NCI-H1048 (cell line): Measurements from ENCODE around the gene MIB2.
A peak's percentile ranks its signal among the peaks of the same experiment; 100 is the strongest.
"Not testable (repeated sequence)": the region's sequence is repeated elsewhere in the genome, so short reads cannot be mapped to it uniquely, and the experiment has no call there.

Source experiments
- DNase-seq: peaks from one replicate; lab custom pipeline; 2025; lab: John Stamatoyannopoulos, UW

Gene MIB2

DNA sequence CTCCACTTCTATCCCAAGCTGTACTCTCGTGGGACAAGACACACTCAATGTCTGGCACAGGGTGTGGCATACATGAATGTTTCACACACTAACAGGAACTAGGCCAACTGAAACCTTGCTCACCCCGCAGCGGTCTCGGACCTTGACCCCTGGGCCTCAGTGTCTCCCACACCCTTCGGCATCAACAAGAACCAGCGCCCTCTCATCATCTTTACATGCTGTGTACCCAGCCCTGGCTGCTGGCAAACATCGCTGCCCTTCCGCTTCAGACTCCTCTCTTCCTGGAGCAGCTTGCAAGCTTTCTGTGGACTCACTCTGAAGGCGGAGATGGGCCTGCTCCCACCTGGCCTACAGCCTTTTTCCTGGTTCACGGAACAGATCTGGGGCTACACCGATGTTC lies 33.0 kb downstream of the MIB2 start:
- DNase-seq: not testable (repeated sequence)

DNA sequence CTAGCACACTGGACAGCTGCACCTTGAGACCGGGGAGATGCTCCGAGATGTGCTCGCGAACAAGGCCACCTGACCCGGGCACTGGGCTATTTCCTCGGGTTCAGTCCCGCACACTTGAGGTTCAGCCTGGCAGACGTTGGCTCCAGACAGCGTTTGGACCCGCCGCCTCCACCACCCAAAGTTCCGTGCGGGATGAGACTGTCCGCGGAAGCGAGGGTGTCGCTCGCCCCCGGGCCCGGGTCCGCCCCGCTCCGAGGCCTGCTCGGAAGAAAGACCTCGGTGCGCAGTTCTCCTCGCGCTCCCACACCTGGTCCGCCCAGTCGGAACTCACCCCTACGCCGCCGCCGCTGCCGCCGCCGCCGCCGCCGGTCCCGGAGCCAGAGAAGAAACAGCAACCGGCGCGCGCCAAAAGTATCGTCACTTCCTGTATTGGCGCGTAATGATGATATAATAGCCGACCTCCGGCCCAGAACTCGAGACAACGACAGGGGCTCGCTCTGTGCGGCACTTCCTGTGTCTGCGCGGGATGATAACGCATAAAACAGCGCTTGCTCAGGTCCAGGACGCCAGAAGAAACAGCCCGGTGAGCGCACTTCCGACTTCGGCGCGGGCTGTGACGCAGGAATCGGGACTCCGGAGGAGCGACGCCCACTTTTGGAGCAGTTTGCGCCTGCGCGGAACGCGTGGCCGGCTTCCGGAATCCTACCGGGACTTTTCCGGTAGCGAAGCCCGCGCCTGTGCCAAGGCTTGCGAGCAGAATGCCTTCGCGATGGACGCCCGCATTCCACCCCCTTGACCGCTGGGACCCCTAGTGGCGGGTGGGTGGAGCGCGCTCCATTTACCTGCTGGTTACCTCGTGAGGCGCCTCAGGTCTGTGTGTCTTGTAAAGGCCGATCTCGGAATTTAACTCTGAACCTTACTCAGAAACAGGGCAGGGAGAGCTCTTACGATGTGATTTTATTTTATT lies 43.6 kb downstream of the MIB2 start, which contains the start of gene CDK11B:
Gene CDK11B (minus strand): TSS at position 422 of the 967 bp plus-strand sequence. CDS start 1,519 bp downstream, outside the sequence.
- DNase-seq: peak; percentile 68

DNA sequence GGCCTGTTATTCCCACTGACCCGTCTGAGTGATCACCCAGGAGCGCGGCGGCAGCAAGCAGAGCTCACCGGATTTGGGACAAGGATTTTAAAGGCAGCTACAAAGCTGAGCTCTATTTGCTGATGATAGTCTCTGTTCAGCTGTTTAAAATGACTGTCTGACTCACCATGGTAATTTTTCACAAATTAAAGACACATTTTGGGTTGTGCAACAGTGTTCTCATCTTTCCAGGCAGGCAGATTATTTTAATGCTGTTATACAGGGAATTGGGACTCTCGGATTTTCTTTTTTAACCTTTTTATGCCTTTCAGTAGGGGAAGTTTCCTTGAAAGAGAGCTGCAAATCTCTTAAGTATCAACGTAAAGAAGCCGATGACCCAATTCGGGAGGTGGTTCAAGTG lies 47.1 kb downstream of the MIB2 start:
- not testable (repeated sequence) for DNase-seq

DNA sequence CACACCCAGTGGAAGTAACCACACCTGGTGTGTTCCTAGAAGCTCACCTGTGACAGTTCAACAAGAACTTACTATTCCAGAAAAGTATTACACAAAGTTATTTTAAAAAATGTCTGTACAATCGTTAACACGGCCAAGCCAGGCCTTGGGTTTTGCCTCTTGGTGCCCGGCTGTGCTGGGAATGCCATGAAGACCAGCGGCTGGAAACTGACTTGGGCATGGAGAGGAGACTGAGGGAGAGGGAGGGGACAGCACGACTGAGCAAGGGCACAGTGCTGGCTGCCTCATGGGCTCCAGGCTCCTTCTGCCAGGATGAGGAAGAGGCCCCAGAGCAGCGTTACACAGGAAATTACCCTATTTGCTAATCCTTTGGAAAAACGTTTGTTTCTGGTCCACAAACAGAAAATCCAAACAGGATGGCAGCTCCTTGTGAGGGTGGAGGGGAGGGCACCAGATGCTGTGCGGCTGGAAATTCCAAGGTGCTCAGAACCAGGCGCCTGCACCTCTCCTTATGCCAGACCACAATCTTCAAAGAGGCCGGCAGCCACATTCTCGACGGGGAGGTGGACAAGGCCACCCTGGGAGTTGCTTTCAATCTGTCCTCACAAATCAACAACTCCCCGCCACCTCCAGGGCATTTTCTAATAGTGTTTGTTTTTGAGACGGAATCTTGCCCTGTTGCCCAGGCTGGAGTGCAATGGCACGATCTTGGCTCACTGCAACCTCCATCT lies 47.7 kb downstream of the MIB2 start:
- not testable (repeated sequence) for DNase-seq

DNA sequence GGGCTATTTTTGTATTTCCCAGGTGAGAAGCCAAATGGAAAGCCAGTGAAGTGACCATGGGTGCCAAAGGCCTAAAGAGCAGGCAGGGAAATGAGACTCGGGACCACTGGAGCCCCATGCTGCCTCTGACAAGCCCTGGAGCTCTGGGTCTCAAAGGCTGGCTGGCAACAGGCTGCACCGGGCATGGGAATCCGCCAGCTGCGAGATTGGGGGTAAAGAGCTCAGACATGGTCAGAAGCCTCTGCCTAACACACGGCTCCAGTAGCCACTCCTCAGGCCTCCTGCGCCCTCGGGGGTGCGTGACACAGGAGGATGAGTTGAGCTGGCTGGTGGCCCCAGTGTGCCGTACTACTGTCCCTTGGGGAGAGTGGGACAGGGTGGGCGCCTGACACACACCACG lies 49.0 kb downstream of the MIB2 start:
- DNase-seq: not testable (repeated sequence)

DNA sequence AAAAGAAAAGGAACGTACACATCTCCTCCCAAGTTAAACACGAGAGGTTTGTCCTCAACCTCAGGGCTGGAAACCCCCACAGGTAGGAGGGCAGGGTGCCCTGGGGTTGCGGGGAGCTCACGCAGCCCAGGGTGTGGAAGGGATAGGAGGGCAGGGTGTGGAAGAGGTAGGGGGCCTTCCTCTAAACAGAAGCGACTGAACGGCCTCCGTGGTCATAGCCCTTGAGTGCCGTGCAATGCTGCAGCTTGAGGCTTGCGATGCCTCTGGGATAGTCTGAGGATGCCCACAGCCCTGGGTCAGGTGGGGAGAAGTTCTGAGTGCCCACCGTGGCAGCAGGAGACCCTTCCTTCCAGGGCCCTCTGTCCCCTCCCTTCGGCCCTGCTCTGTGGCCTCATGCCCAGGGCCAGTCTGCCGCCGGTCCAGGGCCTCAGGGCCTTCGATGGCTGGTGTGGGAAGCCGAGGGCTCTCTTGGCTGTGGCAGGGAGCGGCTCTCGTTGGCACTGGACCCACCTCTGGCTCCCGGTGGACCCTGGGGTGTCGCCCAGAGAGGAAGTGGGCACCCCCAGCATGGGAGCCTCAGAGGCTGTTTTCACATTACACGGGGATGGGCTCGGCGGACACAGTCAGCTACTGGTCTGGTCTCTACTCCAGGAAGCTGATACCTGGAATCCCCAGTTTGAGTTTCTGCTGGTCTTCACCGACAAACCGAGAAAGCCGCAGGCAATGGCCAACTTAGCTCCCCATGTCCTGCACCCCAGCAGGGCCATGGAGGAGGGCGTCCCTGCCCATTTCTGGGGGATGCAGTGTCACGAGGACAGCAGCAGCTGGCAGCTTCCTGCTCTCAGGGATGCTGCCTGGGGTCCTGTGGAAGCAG lies 49.9 kb downstream of the MIB2 start:
- DNase-seq: no peak

DNA sequence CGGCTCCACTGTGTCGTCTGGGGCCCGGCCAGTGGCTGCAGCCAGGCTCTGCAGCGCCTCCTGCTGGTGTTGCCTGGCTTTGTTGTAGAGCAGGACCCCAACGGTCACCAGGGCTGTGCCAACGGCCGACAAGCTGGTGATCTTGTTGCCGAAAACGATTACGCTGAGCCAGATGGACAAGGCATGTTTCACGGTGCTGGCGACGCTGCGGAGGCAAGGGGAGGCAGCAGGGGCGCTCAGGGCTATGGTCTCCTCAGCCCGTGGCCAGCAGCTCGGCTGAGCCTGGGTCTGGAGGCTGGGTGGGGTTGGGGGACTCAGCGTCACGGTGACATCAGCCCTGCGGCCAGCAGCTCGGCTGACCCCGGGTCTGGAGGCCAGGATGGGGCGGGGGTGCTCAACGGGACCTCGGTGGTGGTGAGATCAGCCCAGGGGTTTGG lies 50.5 kb downstream of the MIB2 start:
- no peak for DNase-seq

DNA sequence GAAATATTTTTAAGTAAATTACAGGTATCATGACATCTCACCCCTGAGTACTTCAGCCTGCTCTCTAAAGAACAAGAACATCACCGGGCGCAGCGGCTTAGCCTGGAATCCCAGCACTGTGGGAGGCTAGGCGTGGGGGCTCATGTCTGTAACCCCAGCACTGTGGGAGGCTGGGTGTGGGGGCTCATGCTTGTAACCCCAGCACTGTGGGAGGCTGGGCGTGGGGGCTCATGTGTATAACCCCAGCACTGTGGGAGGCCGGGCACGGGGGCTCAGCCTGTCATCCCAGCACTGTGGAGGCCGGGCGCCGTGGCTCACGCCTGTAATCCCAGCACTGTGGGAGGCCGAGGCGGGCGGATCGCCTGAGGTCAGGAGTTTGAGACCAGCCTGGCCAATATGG lies 51.2 kb downstream of the MIB2 start:
- no peak for DNase-seq

DNA sequence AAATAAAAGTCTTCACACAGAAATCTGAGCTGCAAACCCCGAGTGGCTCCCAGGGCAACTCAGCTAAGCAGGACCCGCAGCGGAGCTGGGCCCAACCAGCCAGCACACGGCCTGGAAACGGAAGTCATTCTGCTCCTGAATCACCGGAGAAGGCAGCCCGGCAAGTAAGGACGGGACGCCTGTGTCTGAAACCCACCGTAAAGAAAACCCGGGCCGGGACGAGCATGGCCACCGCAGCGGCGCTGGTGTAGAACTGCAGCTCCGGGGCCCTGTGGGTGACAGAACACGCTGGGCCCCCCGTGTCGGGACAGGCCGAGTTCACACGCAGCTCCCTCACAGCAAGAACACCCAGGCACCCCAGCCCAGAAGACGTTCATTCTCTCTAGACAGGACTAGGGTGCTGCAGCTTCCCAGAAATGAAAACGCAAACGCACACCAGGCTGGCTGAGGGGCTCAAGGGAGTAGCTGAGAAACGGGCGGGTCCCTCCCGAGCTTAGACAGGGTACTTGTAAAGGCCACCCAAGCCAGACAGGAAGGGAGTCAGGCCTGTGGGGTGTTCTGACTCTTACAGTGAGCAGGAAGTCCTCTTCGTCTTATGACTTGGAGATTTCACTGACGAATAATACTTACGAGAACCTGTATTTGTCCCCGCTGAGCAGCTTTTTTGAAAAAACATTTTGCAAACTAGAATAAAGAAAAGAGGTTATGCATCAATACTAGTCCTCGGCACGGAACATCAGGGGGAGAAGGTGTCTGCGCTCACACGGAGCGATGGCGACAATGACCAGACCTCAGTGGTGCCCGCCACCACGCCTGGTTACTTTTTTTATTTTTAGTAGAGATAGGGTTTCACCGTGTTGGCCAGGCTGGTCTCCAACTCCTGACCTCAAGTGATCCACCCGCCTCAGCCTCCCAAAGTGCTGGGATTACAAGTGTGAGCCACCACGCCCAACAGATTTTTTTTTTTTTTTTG lies 54.5 kb downstream of the MIB2 start:
- DNase-seq: no peak

DNA sequence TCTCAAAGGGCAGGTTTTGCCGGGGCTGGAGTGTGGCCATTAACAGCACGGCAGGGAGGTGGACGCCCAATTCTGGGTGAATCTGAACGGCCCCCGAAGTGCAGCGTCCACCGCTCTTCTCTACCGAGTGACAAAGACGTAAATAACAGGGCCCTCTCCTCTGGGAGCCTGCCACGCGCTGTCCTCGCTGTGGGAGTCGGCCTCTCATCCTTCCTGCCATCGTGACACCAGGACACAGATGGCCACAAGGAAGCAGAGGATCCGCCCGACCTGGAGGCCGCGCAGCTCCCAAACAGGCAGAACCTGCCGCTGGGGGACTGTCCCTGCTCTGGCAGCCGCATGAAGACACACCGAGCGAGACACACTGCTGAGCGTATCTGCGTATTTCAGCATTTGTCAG lies 55.6 kb downstream of the MIB2 start:
- no peak for DNase-seq

DNA sequence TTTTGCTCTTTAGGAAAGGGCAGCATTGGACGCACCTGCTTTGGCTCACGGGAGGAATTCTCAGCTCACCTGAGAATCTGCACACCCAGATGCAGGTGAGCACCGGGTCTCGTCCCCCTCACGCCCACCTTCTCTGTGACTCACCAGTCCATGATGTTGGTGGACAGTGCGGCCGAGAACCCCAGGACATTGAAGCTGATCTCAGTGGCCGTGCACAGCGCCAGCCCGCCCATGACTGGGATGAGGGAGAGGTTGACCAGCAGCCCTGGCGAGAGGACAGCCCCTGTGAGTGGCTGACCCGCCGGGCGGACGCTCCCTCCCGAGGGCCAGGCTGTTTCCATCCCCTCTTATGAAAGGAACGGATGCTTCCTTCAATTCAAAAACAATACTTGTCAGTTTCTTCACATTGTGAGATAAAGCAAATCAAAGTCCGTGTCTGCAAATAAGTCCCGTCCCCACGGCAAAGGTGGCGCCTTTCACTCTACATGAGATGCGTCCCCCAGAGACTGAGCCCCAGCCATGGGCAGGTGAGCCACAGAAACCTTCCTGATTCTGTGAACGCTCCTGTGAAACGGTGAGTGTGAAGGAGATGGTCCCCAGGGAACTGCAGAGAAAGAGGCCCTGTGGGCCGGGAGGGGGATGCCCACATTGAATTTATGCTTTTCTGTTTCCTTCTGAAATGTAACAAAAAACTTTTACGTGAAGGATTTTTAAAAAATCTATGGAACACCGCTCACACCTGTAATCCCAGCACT lies 56.2 kb downstream of the MIB2 start:
- DNase-seq: no peak

DNA sequence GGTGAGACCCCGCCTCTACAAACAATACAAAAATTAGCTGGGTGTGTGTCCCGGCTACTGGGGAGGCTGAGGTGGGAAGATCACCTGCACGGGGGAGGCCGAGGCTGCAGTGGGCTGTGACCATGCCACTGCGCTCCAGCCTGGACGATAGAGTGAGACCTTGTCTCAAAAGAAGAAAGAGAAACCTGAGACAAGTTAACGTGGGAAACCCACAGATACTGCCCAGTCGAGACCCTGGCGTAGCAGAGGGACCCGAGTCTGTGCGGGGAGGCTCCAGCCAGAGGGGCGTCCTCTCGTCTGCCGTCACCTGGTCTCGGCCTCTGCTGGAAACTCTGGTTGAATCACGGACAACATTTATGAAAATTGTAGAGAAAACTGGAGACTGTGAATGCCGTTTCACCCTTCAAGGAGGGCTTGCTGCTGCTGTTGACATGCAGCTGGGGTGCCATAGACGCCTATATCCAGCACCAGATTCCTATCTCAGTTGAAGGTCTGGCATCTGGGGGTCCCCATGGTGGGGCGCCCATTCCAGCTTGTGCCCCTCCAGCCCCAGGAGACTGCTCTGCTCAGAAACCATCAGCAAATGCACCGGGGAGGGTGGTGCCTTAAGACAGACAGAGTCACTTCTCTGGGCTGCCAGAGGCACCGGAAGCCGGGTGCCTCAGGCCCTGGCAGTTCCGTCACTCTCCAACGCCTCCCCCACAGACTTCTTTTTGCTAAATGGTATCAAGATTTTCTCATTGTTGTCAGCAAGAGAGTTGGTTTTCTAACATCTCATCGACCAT lies 57.1 kb downstream of the MIB2 start:
- no peak for DNase-seq

DNA sequence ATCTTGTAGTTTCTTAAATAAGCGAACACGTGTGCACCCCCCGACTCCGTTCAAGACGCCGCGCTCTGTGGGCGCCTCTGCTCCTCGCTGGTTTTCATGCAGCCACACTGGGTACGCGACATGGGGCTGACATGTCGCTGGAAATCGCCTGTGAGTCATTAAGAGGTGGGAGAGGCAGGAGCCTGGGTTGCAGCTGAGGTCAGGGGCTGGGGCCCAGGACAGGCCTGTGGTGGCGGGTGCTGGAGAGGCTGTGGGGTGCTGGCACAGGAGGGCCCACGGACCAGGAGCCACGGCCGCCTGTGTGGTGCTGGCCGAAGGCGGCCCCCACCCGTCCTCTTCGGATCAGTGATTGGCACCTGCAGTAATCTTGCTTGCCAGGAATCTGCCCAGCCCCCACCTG lies 59.5 kb downstream of the MIB2 start:
- not testable (repeated sequence) for DNase-seq

DNA sequence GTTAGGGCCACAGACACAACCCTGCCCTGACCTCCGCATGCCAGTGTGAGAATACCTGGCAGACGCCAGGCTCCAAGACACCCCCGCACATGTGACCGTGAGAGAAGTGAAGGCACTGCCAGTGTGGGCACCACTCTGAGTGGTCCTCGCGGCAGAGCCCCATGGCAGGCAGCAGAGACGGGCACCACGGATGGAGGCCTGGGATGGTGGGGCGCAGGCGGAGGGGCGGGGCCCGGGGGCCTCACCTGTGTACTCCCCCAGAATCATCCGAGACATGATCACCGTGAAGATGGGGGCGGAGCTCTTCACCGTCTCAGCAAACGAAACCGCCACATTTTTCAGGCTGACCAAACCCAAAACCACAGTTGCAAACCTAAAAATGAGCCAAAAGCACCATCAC lies 59.9 kb downstream of the MIB2 start:
- DNase-seq: not testable (repeated sequence)

DNA sequence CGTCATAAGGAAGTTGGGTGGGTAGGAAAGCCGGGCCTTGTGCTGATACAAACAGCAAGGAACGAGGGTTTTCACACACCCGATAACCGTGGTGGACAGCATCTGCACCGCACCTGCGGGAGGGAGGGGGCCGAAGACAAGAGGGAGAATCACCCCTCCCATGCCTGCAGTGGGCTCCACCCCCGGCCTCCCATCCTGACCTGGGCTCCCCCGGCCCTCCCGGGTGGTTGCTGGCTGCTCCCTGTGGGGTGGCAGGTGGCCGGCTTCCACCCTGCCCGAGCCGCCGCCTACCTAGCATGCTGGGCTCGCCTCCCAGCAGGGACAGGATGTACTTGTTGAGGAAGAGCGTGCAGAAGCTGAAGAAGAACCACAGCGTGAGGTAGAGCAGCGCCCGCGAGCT lies 60.8 kb downstream of the MIB2 start:
- not testable (repeated sequence) for DNase-seq

DNA sequence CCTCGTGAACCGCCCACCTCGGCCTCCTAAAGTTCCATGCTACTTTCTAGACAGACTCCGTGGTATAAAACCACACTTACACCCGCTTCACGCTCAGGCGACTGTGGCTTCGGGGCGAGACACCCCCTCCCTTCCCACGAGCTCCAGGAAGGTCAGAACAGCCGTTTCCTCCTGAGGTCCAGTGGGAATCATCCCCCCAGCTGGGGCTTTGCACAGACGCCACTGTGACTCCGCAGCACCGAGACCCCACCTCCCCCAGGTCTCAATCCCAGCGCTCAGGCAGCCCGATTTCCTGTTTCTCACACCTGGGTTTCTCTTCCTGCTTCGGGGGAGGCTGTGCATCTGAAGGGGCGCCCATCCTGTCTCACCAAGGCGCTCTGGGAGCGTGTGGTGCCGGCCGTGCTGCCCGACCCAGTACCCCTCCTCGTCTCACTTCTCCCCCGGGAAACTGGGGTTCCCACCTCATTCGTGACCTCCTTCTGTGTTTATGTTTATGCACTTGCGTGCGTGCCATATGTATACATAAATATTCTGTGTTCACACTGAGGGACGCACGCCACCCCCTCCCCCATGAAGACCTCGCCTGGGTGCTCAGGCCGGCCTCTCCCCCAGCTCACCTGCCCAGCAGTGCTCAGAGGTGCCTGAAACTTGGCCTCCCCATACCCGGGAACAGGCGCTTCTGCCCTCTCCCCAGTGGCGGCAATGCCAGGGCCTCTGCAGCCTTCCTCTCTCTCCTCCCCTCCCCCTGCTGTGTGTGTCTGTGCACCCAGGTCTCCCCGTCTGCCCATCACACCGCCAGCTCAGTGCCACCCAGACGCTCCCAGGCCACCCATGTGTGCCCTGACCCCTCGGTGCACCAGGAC lies 62.6 kb downstream of the MIB2 start:
- no peak for DNase-seq

DNA sequence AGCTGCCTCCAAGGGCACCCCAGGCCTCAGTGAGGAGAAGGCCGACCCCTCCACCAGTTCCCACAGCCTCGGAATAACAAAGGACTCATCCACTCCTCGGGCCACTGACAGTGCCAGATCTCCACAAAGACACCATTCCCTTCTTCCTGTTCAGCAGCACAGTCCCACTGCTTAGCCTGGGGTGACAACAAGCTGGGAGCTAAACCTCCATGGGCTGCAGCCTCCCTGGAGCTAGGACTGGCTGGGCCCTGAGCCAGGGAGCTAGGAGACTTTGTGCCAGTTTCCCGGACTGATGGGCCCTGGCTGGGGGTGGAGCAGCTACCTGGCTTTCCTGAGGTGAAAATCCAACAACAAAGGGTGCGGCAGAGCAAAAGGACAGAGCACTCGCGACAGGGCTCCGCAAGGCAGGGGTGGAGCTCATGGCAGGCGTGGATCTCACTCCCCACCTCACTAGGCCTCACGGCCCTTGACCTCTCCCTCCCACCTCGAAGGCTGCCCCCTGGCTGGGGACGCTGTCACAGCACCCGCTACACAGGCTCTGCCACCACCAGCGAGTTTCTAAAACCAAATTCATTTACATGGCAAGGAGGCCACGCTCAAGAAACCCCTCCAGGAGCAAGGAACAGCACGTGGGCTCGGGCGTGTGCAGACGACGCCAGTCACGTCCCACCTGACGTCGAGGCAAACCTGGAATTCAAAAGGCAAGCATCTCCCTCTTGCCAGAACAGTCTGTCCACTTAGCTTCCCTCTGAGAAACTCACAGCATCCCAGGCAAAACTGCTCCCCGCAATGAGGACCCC lies 63.5 kb downstream of the MIB2 start:
- no peak for DNase-seq
